ENCODE results near the gene LPIN1. TPM values are rescaled to one million over a fixed set of nuclear protein-coding genes. Genes with fewer than 3 reads are reported as not detected.

The LPIN1 gene
- total RNA-seq, 1 donor from 2014 or later = 13.8 TPM

GRCh38 chr2:11786592-11786991, 40.2 kb downstream of the LPIN1 start:
- Histone ChIP-seq H3K27me3 (no peaks in the 10 kb centered on the region), H3K27ac (no peak overlapping the region), H3K36me3 (peaks cover 71 to 74% of the 10 kb centered on the region in 2 donors), H3K4me3 (no peak overlapping the region), H3K4me1 (peaks cover 0 to 6% of the 10 kb centered on the region in 2 donors), H3K9me3 (no peaks in the 10 kb centered on the region)
- TF ChIP-seq CTCF (IDR thresholded peaks at IDR 0.05) = no peak
- no peak for DNase-seq (ENCODE audit: low spot score in 2 of 2)
- intact Hi-C loops (cut with DNase I) = no loop called here

- no peak overlapping the region for H3K4me3 ChIP-seq
- intact Hi-C loops (cut with DNase I) = no loop called here
- H3K4me1 ChIP-seq = peaks cover 0 to 6% of the 10 kb centered on the region in 2 donors
- H3K27ac ChIP-seq = no peak overlapping the region
- no peak for TF ChIP-seq CTCF (IDR thresholded peaks at IDR 0.05)
- peaks cover 72 to 84% of the 10 kb centered on the region in 2 donors for H3K36me3 ChIP-seq
- no peaks in the 10 kb centered on the region for H3K9me3 ChIP-seq
- H3K27me3 ChIP-seq = no peaks in the 10 kb centered on the region
- DNase-seq (ENCODE audit: low spot score in 2 of 2) = no peak
Observed at GRCh38 chr2:11787991-11788390, 41.6 kb downstream of the LPIN1 start.

- intact Hi-C loops (cut with DNase I) = no loop called here
- peaks cover 0 to 6% of the 10 kb centered on the region in 2 donors for H3K4me1 ChIP-seq
- DNase-seq (ENCODE audit: low spot score in 2 of 2) = no peak
- no peak overlapping the region for H3K4me3 ChIP-seq
- no peak for TF ChIP-seq CTCF (IDR thresholded peaks at IDR 0.05)
- H3K27ac ChIP-seq = no peak overlapping the region
- no peaks in the 10 kb centered on the region for H3K27me3 ChIP-seq
- H3K36me3 ChIP-seq = peaks cover 74 to 84% of the 10 kb centered on the region in 2 donors
- H3K9me3 ChIP-seq = no peaks in the 10 kb centered on the region
Observed at GRCh38 chr2:11788461-11789124, 42.2 kb downstream of the LPIN1 start.

- intact Hi-C loops (cut with DNase I) = no loop called here
- no peak for DNase-seq (ENCODE audit: low spot score in 2 of 2)
- H3K36me3 ChIP-seq = peaks cover 68 to 86% of the 10 kb centered on the region in 2 donors
Observed at GRCh38 chr2:11789243-11789642, 42.8 kb downstream of the LPIN1 start.

GRCh38 chr2:11790228-11790627, 43.8 kb downstream of the LPIN1 start:
- Histone ChIP-seq H3K4me3 (no peak overlapping the region), H3K27me3 (no peaks in the 10 kb centered on the region), H3K4me1 (no peaks in the 10 kb centered on the region), H3K36me3 (peaks cover 70 to 89% of the 10 kb centered on the region in 2 donors), H3K27ac (no peak overlapping the region), H3K9me3 (no peaks in the 10 kb centered on the region)
- TF ChIP-seq CTCF (IDR thresholded peaks at IDR 0.05) = no peak
- intact Hi-C loops (cut with DNase I) = no loop called here
- no peak for DNase-seq (ENCODE audit: low spot score in 2 of 2)

More at GRCh38 chr2:11789243-11789642, 42.8 kb downstream of the LPIN1 start:
- Histone ChIP-seq H3K9me3 (no peaks in the 10 kb centered on the region), H3K27ac (no peak overlapping the region), H3K4me3 (no peak overlapping the region), H3K27me3 (no peaks in the 10 kb centered on the region), H3K4me1 (peaks cover 0 to 6% of the 10 kb centered on the region in 2 donors)
- TF ChIP-seq CTCF (IDR thresholded peaks at IDR 0.05) = no peak

All from ascending aorta (tissue), 2 donors.